HK-2 (cell line): Measurements from ENCODE around the gene HS6ST2.

Experiments used
- DNase-seq: peaks from one replicate; pipeline ENCODE4 v3.0.0-alpha.2; 2018; ENCODE audit not compliant: unreplicated experiment

The HS6ST2 gene

DNA sequence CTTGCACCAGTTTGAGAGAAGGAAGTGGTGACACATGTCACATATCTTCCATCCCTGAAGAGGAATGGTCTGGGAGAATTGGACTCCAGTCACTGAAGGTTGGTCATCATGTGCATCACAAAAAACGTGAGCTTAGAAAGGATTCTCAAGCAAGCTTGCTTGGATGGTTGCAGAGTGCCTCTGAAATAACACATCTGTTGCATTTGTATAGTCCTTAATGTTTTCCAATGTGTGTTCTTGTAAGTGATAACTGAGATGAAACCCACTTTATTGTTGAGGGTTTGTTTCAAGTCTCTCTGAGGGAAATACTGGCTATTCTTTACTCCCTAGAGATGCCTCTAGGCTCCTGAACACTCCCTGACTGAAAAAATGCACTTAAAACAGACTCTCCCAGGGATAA lies 285.1 kb downstream of the HS6ST2 start:
- no peak for DNase-seq

DNA sequence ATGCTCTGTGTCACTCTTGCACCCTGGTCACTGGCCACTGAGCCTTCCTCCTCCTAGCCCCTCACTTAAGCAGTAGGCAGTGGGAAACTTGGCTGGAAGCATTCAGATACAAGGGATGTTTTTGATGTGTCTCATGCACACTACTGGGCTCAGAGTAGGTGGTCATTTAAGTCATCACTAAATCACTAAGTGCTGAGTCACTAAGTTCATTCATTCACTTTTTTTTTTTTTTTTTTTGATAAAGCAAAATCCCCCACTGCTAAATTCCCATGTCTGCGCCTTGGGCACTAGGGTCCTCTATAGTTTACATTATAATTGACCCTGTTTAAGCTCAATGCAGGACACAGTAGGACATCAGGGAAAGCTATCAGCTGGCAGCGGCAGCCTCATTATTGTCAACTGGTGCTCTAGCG lies 287.2 kb downstream of the HS6ST2 start:
- DNase-seq = no peak

DNA sequence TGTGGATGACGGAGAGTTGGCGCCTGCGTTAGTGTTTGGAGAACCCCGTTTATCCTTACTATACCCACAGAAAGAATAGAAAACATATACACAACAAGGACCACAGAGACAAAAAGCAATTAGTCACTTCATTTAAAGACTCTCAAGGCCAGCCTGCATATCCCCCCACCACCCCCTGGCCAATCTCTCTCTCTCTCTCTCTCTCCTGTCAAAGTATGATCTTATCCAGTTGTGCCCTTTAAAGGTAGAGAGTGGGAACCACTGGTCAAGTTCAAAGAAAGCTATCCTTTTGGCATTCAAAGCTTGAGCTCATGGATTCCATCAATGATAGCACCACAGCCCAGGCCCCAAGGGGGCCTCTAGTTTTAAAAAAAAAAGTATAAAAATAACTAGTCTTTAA lies 289.3 kb downstream of the HS6ST2 start:
- DNase-seq = no peak

DNA sequence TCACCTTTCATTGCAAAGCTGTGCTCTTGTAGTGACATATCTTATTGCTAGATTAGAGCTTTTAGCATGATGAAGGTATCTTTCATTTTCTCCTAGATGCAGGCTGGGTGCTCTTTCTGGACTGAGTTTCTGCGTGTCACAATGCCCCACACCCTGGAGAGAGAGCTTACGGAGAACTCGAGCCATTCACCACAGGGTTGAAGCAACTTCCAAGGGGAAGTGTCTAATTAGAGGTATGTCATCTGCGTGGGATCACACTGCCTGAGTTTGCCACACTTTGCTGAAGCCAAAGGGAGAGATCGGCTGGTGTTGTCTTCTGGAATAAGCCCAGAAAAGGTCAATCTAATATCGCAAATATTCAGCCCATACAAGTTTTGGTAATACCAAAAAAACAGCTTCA lies 290.3 kb downstream of the HS6ST2 start:
- no peak for DNase-seq

DNA sequence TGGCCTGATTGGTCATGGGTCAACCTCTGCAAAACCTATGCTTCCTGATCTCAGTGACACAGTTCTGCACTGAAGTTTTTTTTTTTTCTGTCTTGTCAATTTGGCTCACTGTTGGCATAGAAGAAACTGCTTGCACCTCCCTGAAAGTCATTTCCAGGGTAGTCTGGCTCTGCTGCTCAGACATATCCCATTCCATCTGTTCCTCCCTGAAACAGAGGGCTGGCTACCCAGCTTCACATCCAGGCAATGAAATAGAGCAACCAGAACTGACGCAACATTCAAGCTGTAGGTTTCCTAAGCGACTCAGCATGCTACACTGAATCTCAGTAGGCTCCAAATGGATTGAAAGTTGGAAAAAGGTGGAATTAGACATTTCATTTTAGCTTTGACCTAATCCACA lies 292.8 kb downstream of the HS6ST2 start:
- no peak for DNase-seq

DNA sequence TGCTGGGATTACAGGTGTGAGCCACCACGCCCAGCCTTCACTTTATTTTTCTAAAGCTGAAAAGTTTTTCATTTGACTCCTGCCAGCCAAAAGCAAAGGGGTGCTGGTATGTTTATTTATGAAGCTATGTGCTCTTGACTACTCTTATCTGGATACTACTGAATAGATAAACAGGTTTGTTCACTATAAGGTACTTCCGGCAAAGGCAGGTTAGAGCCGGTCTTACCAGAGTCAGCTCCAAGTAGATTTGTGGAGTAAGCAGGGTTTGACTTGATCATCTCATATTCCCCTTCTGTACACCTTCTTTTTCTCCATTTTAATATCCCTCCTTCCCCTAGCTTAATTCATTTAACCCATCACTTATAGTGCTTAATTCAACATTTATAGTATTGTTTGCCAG lies 294.2 kb downstream of the HS6ST2 start:
- no peak for DNase-seq

DNA sequence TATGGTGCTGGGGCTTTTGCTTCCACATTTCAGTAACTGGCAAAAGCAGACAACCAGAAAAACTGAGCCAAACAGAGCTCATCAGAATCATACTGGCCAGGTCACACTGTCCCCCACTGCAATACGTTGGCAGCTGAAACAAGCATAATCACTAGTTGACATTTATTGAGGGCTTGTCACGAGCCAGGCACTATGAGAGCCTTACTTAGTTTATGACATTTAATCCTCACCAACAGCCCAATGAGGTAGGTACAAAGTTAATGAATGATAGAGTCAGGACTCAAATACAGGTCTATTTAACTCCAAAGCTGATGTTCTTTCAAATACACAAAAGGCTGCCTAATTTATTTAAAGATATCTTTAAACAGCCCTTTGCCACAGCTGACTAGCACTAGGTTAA lies 295.6 kb downstream of the HS6ST2 start:
- no peak for DNase-seq

DNA sequence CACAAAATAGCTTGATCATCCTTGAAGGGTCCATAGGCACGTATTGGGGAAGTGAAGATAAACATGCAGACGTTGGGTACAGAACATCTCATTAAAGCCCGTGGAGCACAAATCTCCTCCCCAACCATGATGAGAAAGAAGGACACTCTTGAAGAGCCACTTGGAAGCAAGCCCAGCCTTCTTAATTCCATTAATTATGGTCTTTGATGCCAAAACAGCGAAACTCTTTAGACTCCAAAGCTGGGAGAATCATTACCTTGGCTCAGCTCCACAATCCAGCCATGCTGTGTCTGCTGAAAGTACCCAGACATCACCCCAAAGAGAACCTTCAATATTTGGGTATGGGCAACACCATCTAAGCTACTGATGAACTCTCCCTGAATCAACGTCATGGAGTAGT lies 300.6 kb downstream of the HS6ST2 start:
- no peak for DNase-seq

DNA sequence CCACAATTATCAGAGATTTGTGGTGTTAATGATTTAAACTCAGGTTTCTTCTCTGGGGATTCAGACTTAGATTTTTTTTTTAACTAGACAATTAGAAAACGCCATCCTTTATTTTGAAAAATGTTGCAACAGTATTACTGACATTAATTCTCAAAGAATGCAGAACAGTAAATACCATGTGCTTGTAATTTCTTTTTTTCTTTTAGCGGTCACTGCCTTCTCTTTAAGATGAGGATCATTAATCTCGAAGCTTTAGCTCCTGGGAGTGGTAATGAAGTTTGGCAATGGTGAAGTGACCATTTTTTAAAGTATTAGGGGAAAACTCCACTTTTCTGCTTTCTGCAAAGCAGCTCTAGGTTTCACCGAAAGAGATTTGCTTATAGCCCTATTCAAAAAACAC lies 305.6 kb downstream of the HS6ST2 start:
- DNase-seq = no peak

DNA sequence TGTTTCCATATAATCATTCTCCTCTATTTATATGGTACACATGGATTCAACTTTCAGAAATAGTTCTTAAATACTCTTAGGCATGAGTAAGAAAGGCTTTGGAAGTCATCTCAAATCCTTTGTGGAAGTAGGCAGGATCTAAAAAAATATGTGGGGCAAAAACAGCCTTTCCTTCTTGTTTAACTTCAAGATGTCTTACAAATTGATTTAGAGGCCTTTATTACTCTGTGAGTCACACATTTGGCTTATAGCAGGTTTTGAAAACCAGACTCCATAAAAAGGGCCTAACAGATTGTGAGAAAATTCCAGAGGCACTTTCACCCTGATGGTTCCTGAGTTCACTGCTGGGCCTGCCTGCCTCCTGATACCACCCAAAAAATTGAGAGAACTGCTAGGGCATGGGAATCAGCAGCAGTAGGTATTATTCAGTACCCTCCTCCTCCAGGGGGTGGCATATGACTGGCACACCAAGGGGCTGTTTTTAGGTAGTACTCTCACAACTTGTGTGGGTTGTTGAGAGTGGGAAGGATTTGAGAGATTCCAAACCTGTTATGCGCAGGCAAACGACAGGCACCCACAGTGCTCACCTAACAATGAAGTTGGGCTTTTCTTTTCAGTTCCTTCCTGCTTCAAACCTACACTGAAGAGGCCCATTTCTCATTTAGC lies 306.9 kb downstream of the HS6ST2 start:
- no peak for DNase-seq

DNA sequence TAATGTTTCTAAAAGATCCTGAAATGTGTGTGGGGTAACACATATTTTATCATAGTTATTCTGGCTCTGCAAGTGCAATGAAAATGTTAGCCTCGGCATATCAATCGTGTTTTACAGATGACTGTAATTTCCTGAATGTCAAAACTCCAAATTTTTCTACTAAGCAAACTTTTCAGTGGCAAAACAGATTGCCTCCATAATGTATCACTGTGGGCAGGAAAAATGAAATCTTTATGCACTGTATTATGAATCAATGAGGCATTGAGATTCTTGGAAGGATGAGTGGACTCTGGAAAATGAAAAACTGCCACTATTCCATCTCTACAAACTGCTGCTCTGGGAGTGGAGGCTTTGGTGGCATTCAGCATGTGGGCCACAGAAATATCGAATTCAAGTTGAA lies 309.5 kb downstream of the HS6ST2 start:
- DNase-seq = no peak

DNA sequence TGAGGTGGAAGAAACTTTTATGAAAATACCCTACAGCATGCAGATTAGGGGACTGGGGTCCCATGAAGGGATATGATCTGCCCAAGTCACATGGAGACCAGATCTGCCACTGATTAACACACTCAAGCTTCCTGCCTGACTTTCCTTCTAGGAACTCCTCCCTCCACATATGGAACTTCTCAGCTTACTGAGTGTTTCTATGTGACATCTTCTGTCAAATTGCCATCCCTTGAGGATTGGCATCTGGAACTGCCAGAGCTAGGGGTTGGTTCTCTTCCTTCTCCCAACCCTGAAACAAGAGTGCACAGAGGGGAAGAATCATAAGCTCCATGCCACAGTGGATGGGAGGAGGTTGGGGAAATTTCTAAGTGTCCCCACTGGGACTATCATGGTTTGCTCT lies 319.0 kb downstream of the HS6ST2 start:
- no peak for DNase-seq

DNA sequence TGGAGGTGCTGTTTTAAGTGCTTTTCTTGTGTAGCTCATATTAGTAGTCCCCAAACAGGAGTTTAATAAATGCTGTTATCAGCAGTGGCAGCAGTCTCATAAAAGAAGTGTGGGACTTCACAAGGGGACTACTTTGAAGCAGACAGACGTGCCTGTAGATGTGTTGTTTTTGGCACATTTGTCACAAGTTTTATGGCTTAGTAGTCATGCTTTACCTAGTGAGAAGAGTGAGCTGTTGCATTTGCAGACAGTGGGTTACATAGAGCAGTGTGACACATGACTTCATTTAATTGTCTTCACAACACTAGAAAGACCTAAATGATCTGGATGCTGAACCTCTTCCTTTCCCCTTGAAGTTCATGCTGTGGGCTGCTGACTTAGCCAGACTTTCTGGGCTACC lies 320.1 kb downstream of the HS6ST2 start:
- no peak for DNase-seq

DNA sequence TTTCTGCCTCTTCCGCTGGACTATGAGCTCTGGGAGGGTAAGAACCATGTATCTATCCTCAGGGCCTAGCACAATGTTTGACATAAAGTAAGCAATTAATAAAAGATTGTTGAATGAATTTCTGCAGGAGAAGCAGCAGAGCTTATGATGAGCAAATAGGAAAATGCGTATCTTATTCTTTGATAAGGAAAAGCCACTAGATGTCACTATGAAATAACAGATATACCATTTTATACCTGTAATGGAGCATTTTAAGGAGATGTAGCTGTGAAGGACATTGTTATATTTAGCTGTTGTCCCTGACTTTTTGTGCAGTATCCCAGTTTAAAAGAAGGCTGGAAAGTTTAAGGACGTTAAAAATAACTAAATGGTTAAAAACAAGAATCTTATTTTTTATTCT lies 322.3 kb downstream of the HS6ST2 start:
- no peak for DNase-seq

DNA sequence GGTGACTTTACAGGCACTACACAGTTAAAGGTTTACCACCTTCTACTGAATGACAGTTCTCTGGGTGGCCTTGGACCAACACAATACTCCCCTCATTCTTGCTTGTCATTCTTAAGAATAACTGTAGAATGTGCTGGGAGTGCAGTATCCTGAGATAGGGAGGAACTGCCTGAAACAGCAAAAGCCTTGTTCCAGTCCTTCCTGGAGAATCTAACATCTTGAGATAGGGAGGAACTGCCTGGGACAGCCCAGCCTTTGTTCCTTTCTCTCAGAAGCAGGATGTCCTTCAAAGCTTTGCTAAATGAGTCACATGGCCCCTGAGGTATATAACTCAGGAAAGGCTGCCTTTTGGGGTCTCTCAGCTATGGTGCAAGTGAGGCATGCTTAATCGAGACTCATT lies 323.9 kb downstream of the HS6ST2 start:
- no peak for DNase-seq

DNA sequence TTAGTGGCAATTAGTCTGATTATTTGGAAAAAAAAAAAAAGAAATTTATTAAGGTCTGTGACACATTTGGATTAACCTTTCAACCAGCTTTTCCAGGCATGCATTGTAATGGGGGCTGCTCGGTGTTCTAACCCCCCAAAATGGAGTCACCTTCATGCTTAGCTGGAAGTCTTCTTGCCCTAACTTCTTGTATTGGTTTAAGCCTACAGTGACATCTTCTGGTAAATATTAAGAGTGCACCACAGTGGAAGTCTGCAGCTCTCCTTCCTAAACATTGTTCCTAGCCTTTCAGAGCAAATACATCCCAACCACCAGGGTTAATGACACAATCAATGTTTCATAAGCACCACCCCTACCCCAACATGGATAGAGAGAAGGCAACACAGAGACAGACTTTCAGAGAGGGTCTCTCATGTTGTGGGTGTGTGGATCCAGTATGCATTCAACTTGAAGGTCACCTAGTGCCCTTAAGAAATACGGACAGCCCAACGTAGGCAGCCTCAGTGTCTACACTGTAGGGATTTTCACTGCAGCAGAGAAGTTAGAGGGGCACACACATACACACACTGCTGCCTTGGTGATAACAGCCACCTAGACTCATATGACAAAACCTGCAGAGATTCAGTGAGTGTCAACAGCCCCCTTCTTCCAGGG lies 326.7 kb downstream of the HS6ST2 start:
- no peak for DNase-seq

DNA sequence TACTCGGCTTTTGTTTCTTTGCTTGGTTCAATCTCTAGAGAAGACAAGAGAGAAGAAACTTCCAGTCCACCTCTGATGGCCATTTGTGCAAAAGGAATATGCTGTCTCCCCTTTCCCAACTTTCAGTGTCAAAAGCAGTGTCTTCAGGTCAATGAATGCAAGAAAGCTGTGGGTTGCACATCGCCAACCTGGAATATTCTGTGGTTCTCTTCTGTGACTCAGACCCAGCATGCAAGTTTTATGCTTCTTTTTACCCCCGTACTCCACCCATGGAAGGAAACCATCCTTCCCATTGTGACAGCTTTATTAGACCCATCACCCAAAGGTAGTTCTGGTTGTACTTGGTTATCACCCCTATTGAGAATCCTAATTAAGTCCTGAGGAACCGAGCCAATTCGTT lies 334.0 kb downstream of the HS6ST2 start:
- DNase-seq = no peak

DNA sequence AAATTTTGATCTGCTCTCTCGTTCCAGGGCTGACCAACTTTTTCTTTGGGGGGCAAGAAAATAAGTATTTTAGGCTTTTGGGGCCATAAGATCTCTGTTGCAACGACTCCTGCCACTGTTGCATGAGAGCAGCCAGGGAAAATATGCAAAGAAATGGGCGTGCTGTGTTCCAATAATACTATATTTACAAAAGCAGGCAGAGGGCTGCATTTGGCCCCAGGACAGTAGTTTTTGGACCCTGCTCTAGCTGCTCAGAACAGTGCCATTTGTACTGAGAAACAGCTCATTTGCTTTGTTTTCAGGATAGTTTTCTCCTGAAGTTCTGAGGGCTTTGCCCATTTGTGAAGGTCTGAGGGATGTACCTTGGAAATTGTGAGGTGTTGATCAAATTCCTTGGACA lies 334.5 kb downstream of the HS6ST2 start:
- DNase-seq = no peak

DNA sequence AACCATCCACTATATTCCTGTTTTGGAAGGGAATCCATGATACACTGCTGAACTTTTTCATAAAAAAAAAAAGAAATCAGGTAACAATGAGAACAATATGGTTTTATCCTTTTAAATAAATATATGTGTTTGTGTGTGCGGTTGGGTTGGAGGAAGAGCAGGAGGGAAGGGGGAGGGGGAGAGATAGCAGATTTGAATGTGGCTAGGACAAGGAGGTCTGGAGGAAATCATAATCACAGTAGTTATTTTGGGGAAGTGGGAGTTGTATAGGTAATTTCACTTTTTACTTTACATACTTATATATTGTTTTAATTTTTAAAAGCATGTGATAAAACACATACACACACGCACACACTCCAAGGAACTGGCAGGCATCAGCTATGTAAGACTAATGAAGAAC lies 335.1 kb downstream of the HS6ST2 start:
- DNase-seq = no peak

DNA sequence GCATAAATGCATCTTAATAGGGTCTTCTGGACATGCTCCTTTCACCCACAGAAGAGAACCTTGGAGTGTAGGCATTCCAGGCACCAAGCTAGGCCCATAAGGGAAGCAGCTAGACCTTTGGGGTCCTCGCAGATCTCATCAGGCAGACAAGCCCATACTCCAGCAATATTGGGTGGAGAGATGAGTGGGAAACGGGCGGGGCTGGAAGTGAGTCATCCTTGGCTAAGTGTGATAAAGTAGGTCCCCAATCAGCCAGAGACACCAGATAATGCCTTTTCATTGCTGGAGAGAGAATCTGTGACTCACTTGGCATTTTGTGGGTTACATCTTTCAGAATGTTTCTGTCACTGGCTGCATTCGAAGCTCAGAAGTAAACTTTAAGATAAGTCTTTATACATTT lies 336.3 kb downstream of the HS6ST2 start:
- peak; percentile 12 for DNase-seq

DNA sequence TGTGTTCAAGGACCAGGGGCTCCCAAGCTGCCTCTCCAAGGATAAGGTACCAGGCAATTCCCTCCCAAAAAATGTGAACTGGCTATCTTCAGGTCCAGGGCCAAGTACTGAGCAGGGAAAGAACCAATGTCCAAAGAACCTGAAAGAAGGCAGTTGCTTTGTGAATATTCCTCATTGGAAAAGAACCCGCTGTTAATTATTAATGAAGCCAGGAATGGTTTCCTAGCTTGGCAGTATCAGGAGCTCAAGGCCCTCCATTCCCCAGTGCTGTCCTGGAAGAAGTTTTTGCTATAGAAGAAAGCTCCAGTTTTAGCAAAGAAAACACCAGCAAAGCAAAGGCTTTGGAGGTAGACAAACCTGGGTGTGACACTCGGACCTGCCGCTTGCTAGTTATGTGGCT lies 339.6 kb downstream of the HS6ST2 start:
- DNase-seq = no peak

DNA sequence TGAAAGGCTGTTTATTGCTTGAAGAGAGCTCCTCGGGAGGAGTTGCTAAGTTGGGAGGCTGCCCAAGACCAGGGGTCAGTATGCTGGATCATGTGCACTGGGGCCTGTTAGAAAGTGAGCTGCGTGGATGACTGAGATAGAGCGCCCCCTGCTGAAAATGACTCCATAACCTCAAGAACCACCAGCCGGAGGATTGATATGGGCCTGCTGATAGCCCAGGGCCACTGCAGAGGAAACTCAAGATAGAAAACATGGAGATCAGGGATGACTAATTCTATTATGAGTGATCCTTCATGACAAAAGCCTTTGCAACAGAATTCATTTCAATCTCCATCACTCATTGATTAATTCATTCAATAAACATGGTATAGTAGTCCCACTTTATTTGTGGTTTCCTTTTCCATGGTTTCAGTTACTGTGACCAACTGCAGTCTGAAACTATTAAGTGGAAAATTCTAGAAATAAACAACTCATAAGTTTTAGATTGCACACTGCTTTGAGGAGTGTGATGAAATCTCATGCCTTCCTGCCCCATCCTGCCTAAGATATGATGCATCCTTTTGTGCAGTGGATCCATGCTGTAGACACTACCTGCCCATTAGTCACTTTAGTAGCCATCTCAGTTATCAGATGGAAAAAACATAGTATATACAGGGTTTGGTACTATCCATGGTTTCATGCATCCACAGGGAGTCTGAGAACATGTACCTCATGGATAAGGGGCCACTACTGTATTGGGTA lies 342.9 kb downstream of the HS6ST2 start:
- DNase-seq = peak; percentile 8

DNA sequence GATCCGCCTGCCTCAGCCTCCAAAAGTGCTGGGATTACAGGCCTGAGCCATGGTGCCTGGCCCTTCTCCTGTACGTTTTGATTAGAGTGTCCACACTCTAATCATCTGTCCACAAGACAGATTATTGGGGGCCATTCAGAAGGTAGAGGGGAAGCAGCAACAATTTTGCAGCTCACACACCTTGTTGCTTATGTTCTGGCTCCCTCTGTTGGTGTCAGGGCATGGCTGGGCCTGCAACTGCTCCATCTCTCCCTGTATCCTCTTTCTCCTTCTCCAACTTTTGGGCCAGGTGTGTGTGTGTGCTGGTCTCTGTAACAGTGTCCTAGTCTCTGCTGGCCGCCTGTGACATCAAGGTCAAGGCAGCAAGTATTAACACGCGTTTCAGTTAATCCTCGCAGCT lies 344.1 kb downstream of the HS6ST2 start:
- DNase-seq = no peak
